ENCODE measurements around the gene SPATA2.
A peak's percentile ranks its signal among the peaks of the same experiment; 100 is the strongest.

- TF ChIP-seq SIN3A (IDR thresholded peaks at IDR 0.05; ENCODE audit: borderline replicate concordance, insufficient read depth, low read length) (no peak), POLR2AphosphoS5 (IDR thresholded peaks at IDR 0.05; ENCODE audit: low read depth, low read length) (peak; percentile 86), REST (IDR thresholded peaks at IDR 0.05; ENCODE audit: insufficient read depth in 1 of 2, low read depth in 2 of 2, low read length in 2 of 2) (peak in 1 of 2 experiments; percentile 44; a peak in 2 of 4 replicates)
Measured at GRCh38 chr20:49936153-49937026, 21.1 kb upstream of the SPATA2 start, which contains the start of gene RNF114.
